GM21360 (cell line): ENCODE results near the gene GINS2.

Experiments
- ATAC-seq: cut with Tn5 transposase; IDR thresholded peaks from one replicate; pipeline ENCODE4 v1.9.1; 2021; ENCODE audit warnings: mild to moderate bottlenecking, moderate library complexity; ENCODE audit not compliant: unreplicated experiment

Gene GINS2

DNA sequence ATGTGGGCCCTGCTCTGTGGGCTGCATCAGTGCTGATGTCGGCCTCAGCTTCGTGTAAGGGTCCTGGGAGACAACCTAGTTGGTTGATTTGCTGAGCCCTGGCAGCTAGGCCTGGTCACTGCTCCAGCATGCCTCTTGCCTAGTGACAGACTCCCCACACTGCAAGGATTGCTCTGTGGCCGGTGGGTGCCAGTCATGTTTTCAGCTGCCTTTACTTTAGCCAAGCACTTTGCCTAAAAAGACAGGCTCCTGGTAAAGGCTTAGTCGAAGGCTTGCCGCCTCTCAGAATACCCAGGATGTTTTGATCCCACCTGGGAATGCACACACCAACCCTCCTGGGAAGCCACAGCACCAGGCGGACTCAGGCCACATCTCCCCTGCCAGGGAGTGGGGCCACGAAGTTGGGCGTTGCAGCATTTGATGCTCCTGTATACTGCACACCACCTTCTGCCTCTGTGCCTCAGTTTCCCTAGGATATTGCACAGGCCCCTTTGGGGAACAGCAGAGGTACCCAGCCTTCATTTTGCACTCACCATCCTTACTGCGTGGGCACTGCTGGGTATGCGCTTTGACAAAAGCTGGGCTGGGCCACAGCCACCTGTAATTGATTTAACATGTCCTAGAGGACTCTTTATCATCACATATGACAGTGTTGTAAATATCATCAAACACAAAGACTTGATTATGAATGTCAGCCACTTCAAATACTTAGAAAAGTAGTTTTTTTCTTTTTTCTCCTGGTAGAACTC is 19.9 kb downstream of the GINS2 start:
- ATAC-seq, result no peak

DNA sequence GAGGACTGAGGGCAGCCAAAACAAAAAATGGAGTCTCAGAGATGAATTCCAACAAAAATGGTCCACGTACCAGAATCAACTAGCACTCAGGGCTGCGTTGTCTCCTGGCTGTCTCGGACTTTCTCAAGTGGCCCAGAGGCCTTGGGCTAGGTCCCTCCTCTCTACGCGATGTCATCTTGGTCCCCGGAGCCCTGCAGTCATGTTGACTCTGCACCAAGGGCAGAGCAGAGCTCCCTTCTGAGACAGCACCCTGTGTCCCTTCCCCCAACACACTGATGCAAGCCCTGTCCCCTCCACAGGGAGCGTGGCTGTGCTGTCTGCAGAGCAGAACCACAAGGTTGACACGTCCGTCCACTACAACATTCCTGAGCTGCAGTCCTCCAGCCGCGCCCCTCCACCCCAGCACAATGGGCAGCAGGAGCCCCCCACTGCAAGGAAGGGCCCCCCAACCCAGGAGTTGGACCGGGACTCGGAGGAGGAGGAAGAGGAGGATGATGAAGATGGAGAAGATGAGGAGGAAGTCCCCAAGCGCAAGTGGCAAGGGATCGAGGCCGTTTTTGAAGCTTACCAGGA is 20.8 kb downstream of the GINS2 start:
- ATAC-seq, result no peak

DNA sequence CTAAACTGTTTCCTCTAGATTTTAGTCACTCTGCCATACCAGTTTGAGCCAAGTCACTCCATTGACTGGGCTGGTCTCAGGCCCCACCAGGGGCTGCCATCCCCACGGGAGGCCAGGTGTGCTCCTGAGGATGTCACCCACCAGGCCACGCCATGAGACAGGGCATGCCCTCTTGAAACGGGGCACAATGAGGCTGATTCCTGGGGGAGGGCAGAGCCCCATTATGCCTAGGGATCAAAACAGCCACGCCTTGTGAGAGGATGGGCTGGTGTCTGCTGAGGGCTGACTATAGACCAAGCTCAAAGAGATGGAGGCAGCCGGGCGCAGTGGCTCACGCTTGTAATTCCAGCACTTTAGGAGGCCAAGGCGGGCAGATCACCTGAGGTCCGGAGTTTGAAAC is 21.5 kb downstream of the GINS2 start:
- ATAC-seq, result no peak

GRCh38 chr16:85665929-85666328 is 22.8 kb downstream of the GINS2 start:
- no peak for ATAC-seq

DNA sequence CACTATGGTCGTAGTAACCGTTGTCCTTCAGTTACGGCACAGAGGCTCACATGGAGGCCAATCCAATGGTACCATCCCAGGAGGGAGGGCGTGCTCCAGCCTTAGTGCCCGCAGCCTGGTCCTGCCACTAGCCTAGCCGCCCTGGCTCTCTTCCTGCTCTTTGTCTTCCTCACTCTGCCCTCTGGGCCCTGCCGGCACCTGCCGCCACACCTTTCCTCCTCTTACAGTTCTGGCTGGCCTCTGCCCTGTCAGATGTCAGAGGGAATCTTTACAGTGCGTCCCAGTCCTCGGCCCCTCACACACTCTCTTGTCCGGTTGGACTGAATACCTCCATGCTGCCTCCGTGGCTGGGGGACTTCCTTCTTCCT is 23.4 kb downstream of the GINS2 start:
- ATAC-seq, result no peak

- ATAC-seq, result no peak
These were observed 24.0 kb downstream of the GINS2 start for GRCh38 chr16:85664580-85665372.

- ATAC-seq, result no peak
These were observed 24.8 kb downstream of the GINS2 start for GRCh38 chr16:85663891-85664321.

DNA sequence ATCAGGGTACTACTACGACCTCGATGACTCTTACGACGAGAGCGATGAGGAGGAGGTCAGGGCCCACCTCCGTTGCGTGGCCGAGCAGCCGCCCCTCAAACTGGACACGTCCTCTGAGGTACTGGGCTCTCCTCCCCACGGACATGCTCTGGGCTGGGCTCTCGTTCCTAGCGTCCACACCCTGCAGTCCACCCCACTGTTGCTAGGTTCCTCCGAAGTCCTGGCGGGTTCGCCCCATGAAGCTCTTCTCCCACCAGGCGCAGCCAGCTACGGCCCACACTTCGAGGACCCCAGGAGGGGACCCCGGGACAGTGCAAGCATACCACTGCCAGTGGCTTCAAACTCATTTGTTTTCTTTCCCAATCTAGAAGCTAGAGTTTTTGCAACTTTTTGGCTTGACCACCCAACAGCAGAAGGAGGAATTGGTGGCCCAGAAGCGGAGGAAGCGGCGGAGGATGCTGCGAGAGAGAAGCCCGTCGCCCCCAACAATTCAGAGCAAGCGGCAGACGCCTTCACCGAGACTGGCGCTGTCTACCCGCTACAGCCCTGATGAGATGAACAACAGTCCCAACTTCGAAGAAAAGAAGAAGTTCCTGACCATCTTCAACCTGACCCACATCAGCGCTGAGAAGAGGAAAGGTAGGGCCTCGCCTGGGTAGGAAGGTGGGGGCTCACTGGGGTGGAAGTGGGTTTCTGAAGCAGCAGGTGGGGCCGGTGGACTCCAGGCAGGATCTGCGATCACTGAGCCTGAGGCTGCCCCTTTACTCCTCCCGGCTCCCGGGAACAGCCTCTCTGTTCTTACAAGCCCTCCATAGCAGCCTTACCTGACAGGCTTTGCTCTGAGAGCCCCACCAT is 25.6 kb downstream of the GINS2 start:
- no peak for ATAC-seq

- no peak for ATAC-seq
These were observed 26.3 kb downstream of the GINS2 start for GRCh38 chr16:85662482-85662812.

- no peak for ATAC-seq
These were observed 26.8 kb downstream of the GINS2 start for GRCh38 chr16:85661740-85662481.

- ATAC-seq, result no peak
These were observed 27.7 kb downstream of the GINS2 start for GRCh38 chr16:85660843-85661739.

DNA sequence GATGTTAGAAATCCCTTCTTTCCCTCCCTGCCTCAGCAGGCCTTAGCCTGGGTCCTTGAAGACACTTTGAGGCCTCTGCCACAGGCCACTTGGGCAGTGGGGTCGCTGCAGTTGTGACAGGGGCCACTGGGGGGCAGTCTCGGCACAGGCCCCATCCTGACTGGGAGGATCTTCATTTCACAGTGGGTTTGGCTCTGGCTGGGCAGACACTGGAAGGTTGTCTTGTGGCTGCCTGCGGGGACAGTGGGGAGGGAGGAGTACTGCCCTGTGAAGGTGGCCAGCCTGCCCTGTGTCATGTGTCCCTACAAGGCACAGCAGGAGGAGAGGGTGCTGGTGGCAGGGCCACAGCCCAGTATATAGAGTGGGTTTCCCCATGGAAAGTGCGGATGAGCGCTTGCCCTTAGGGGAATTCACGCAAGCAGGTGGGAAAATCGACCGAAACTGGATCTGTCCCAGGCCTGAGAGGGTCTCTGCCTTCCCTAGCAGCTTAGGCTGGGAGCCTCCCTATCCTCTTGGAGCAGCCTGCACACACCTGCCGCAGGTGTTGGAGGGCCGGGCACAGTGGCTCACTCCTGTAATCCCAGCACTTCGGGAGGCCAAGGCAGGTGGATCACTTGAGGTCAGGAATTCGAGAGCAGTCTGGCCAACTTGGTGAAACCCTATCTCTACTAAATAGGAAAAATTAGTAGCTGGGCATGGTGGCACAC is 28.8 kb downstream of the GINS2 start:
- ATAC-seq, result no peak

- ATAC-seq, result no peak
These were observed 29.4 kb downstream of the GINS2 start for GRCh38 chr16:85659336-85659735.

DNA sequence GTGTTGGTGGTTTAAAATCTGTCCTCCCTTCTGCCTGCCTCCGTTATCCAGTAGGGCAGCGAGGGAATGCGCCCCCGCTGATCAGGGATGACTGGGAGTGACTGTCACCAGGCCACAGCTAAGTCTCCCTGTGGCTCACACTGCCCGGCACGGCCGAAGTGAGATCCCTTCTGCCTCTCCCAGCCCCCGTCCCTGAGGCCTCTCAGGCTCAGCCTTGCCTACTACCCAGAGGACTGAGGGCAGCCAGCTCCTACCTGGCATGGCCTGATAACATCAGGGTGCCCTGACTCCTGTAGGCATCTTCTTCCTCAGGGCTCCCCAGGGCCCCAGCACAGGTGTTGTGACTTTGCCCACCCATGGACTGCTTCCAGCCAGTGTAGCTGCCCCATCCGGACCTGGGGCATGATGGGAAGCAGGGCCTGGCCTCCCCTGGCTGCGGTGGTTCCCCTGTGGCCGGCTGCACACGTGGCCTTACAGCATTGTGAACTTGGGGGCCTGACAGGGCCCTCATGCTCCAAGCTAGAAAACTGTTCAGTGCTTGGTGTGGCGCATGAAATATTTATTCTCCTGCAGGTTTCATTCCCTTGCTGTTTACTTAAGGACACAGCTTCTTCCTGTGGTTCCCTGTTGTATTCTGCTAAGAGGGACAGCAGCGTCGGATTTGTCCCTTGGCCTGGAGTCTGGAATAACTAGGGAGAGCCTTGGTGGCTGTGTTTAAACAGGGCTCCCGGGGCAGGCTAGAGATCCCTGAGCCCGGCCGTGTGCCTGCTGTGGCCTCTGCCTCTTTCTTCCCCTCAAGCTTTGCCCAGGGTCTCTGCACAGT is 30.0 kb downstream of the GINS2 start:
- ATAC-seq, result no peak

GRCh38 chr16:85657996-85658395 is 30.8 kb downstream of the GINS2 start:
- no peak for ATAC-seq

- ATAC-seq, result no peak
These were observed 31.5 kb downstream of the GINS2 start for GRCh38 chr16:85657267-85657650.

- no peak for ATAC-seq
These were observed 32.1 kb downstream of the GINS2 start for GRCh38 chr16:85656351-85657266.
